ENCODE data around the gene DIRAS2. TPM values are rescaled to one million over a fixed set of nuclear protein-coding genes. Genes with fewer than 3 reads are reported as not detected.
A peak's percentile ranks its signal among the peaks of the same experiment; 100 is the strongest.

DIRAS2 gene
- total RNA-seq, result 1 to 10 TPM in 3 of 6 donors, under 1 TPM in 3; 0.55 to 1.7 (median 0.85) TPM
- polyA plus RNA-seq, result under 1 TPM; 0.42 to 0.82 TPM

GRCh38 chr9:90642570-90643539 is at the start of gene DIRAS2:
TSS of gene DIRAS2 (minus strand) at chr9:90642824. CDS start at chr9:90613827, 28,997 bp downstream.
- intact Hi-C loops (cut with DNase I), result no loop called here
- DNase-seq (peak; percentile 68 to 87 (median 78)), ATAC-seq (peak; percentile 95 to 97 (median 96)), FAIRE-seq (no peak)
- TF ChIP-seq CTCF (IDR thresholded peaks at IDR 0.05), result peak in 3 of 4 donors; percentile 20 to 36 (median 30)
- Histone ChIP-seq H3K27ac (peak within 1 kb of the TSS in 2 of 4 donors; percentile 48 to 54), H3K27me3 (peaks cover 0 to 5% (median 0%) of the 10 kb centered on the region in 4 donors), H3K36me3 (no peaks in the 10 kb centered on the region), H3K4me1 (no peaks in the 10 kb centered on the region), H3K9me3 (no peaks in the 10 kb centered on the region), H3K4me3 (peak within 1 kb of the TSS; percentile 13 to 50 (median 32))
- 4 to 5% methylated on average over 52 to 53 of the region's 53 CpGs for WGBS, 2 donors

GRCh38 chr9:90684736-90685135 is 42.1 kb upstream of the DIRAS2 start:
- WGBS, 2 donors, result 62 to 78% methylated on average over 5 of the region's 5 CpGs
- no peak for DNase-seq
- intact Hi-C loops (cut with DNase I), result no loop called here
- ATAC-seq, result no peak
- H3K27ac ChIP-seq, result no peak overlapping the region
- H3K9me3 ChIP-seq, result no peaks in the 10 kb centered on the region
- TF ChIP-seq CTCF (IDR thresholded peaks at IDR 0.05), result no peak
- no peaks in the 10 kb centered on the region for H3K27me3 ChIP-seq
- H3K4me3 ChIP-seq, result no peak overlapping the region
- no peak for FAIRE-seq
- H3K36me3 ChIP-seq, result no peaks in the 10 kb centered on the region
- no peaks in the 10 kb centered on the region for H3K4me1 ChIP-seq

GRCh38 chr9:90684106-90684505 is 41.5 kb upstream of the DIRAS2 start:
- Histone ChIP-seq H3K4me1 (no peaks in the 10 kb centered on the region), H3K36me3 (no peaks in the 10 kb centered on the region), H3K27me3 (no peaks in the 10 kb centered on the region), H3K9me3 (no peaks in the 10 kb centered on the region), H3K4me3 (no peak overlapping the region), H3K27ac (no peak overlapping the region)
- no peak for FAIRE-seq
- no peak for TF ChIP-seq CTCF (IDR thresholded peaks at IDR 0.05)
- intact Hi-C loops (cut with DNase I), result no loop called here
- no peak for DNase-seq
- ATAC-seq, result no peak
- 70 to 83% methylated on average over 1 of the region's 1 CpG for WGBS, 2 donors

- intact Hi-C loops (cut with DNase I), result no loop called here
- TF ChIP-seq CTCF (IDR thresholded peaks at IDR 0.05), result no peak
- no peaks in the 10 kb centered on the region for H3K4me1 ChIP-seq
- no peak overlapping the region for H3K4me3 ChIP-seq
- FAIRE-seq (no peak), DNase-seq (no peak), ATAC-seq (peak in 1 of 4 donors; percentile 36)
- H3K9me3 ChIP-seq, result no peaks in the 10 kb centered on the region
- no peaks in the 10 kb centered on the region for H3K36me3 ChIP-seq
- no peak overlapping the region for H3K27ac ChIP-seq
- no peaks in the 10 kb centered on the region for H3K27me3 ChIP-seq
- 36 to 40% methylated on average over 6 of the region's 6 CpGs for WGBS, 2 donors
Measured at GRCh38 chr9:90680534-90680933, 37.9 kb upstream of the DIRAS2 start.

- intact Hi-C loops (cut with DNase I), result no loop called here
- no peaks in the 10 kb centered on the region for H3K36me3 ChIP-seq
- H3K9me3 ChIP-seq, result no peaks in the 10 kb centered on the region
- TF ChIP-seq CTCF (IDR thresholded peaks at IDR 0.05), result no peak
- H3K4me3 ChIP-seq, result no peak overlapping the region
- ATAC-seq (no peak), DNase-seq (no peak), FAIRE-seq (no peak)
- 62 to 78% methylated on average over 4 of the region's 4 CpGs for WGBS, 2 donors
- no peak overlapping the region for H3K27ac ChIP-seq
- H3K27me3 ChIP-seq, result no peaks in the 10 kb centered on the region
- no peaks in the 10 kb centered on the region for H3K4me1 ChIP-seq
Measured at GRCh38 chr9:90665072-90665471, 22.4 kb upstream of the DIRAS2 start.
